HG03159 (cell line): Measurements from ENCODE around the gene IGFL4.

Source experiments
- ATAC-seq: cut with Tn5 transposase; IDR thresholded peaks from one replicate; pipeline ENCODE4 v1.9.1; 2021; ENCODE audit warnings: mild to moderate bottlenecking, moderate library complexity; ENCODE audit not compliant: unreplicated experiment

IGFL4 gene

GRCh38 chr19:46065486-46066071 is 24.8 kb upstream of the IGFL4 start:
- no peak for ATAC-seq

DNA sequence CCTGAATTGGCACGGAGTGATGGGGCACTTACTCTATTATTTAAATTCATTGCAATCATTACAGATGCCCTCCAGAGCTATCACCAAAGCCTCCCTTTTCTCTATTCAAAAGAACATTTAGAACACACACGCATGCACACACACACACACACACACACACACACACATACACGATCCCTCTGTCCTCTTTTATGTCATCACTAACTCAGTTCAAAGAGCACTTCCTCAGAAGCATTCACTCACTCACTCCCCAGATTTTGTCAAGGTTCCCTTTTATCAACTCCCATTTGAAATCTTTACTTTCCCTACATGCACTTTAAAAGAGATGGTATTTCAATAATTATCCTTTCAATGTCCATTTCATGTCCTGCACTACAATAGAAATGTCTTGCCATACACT is 22.4 kb upstream of the IGFL4 start:
- no peak for ATAC-seq

DNA sequence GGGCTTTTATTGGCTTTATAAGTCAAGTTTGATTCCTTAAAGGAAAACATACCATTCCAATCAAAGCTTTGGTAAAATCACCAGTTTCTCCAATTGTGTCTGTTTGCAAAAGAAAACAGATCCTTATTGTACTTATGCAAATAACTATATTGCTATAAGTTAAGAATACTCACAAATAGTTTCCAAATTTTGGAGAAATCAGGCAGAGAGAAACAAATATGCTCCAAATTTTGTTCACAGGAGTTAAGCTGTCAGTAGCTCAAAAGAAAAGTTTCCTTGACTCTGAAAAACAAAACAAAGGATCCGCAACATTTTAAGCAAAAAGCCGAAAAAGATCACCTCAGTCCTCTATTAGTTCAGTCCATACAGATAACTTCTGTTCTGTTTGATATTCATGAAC is 19.2 kb upstream of the IGFL4 start:
- ATAC-seq = no peak

- ATAC-seq = no peak
Measured at GRCh38 chr19:46058778-46059177, 18.0 kb upstream of the IGFL4 start.

DNA sequence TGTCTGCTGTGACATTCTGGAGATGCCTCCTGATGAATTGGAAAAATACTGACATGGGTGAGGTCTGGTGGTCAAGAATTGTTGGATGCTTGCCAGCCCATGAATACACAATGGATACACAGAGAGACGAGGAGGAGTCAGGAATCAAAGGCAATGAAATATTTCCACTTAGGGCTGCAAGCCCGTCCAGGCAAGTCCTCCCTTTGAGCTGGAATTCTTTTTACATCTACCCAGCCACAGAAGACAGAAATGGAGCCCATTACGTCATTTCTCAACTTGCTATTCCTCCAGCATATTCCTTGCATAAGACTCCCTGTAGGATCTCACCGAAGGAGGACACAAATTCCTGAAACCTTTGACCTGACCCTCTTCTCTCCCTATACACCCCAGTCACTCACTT is 15.7 kb upstream of the IGFL4 start:
- ATAC-seq = no peak

- no peak for ATAC-seq
Measured at GRCh38 chr19:46052896-46053295, 12.1 kb upstream of the IGFL4 start.

- no peak for ATAC-seq
Measured at GRCh38 chr19:46049597-46049996, 8.8 kb upstream of the IGFL4 start.

- ATAC-seq = no peak
Measured at GRCh38 chr19:46043519-46043918, 2.7 kb upstream of the IGFL4 start.

DNA sequence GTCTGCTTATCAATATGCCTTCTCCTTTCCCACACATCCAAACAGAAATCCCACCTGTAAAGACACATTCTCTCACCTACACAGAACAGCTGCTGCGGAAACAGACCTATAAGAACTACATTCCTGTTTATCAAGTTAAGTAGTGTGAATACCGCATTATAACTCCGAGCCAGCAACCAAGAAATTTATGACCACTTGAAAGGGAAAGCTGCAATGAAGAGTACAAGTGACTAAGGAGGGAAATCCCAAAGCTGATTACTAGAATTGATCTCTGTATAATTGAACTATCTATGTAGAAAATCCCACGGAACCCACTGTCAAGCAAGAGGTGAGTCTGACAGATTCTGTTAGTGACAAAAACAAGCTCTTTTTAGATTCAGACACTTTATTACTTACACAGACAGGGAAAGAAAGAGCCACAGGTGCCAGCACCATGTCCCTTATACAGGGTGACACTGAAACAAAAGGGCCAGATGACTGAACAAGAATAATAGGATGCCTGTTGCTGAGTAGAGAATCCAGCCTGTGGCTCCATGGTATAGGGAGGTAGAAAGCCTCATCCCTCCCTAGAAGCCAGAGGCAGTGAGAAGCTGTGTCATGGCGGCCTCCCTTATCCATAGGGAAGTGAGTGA is 1.6 kb upstream of the IGFL4 start:
- no peak for ATAC-seq

- no peak for ATAC-seq
Measured at GRCh38 chr19:46040125-46040524, 677 bp downstream of the IGFL4 start.

DNA sequence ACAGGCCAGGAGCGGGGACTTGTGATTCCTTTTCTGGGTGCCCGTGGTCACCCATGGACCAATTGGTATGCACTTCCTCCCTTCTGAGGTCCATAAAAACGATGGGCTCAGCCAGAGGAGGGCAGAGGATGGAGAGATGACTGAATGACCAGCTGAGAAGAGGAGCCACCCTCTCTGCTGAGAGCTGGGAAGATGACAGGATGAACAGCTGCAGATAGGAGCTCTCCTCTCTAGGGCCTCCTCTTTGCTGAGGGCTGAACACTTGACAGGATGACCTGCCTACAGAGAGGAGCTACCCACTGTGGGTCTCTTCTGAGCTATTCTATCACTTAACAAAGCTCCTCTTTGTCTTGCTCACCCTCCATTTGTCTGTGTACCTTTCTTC is 4.1 kb downstream of the IGFL4 start:
- no peak for ATAC-seq

DNA sequence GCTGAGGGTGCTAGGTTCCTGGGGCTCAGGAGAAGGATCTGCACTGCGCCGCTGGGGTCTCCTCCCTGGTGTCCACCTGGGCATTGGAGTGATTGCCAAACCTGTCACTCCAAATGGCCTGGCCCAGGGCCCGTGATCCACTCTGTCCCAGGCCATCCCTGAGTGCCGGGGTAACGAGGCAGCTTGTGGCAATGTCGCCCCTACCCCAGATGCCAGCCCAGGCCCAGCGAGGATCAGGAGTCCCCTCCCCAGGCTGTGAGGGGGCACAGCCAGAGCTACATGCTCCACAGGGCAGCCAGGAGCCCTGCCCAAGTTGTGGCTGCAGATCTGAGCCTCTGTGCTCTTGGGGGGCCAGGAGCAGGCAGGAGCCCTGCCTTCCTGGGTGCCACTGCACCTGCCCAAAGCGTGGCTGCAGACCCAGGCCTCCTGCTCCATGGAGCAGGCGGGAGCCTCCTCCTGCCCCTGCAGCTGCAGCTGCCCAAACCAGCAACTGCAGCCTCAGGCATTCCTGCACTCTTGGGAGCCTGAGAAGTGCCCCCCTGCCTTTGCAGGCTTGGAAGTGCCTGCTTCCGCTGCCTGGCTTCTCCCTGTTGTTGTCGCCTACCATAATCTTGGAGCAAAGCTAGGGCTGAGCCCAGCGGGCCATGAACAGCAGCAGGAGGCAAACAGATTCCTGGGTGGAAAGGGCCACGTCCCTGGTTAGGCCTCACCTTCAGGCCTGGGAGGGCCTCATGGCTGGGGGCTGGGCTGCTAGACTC is 4.6 kb downstream of the IGFL4 start:
- no peak for ATAC-seq

- ATAC-seq = no peak
Measured at GRCh38 chr19:46035546-46035945, 5.3 kb downstream of the IGFL4 start.

DNA sequence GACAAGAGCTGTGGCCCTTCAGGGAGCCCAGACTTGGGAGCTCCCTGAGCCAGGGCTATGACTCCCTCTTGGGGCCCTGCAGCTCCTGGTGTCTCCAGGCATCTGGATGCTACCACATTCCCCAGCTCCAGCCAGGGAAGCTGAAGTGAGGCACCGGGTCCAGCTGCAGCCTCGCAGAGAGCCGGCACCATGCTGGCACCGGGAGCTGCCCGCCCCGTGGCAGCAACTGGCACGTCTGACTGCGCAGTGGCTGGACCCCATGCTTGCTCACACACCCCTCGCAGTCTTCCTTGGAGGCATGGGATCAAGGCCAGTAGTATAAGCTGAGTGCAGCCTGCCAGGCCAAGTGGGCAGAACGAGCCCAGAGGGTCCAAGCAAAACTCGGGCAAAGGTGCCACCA is 7.4 kb downstream of the IGFL4 start:
- no peak for ATAC-seq

GRCh38 chr19:46032597-46033025 is 8.2 kb downstream of the IGFL4 start:
- no peak for ATAC-seq

DNA sequence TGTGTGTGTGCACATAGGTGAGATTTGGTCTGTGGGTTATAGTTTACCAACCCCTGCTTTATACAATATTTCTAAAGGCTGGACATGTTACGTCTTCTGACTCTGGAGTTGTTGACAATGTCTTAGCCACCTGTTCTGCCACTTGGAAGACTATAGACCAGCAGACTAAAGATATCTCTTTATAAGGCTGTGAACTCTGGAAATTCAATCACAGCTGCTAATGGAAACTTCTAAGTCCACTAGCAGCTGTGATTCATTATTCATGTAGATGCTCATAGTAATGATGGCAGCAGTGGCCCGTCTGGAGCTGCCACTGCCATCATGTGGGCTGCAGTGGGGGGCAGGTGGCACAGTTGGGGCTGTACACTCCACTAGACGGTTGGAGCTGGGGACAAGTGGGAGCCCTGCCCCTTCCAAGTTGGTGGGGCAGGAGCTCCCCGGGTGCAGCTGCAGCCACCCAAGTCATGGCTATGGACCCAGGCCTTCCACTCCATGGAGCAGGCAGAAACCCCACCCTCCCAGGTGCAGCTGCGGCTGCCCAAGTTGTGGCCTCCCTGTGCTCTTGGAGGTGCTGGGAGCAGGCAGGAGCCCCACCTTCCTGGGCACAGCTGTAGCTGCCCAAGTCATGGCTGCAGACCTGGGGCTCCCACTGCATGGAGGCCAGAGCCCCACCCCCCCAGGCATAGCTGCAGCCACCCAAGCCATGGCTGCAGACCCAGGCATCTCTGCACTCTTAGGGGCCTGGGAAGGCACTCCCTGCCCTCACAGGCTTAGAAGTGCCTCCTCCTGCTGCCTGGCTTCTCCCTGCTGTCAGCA is 8.8 kb downstream of the IGFL4 start:
- ATAC-seq = no peak

- no peak for ATAC-seq
Measured at GRCh38 chr19:46030812-46031550, 9.8 kb downstream of the IGFL4 start.

DNA sequence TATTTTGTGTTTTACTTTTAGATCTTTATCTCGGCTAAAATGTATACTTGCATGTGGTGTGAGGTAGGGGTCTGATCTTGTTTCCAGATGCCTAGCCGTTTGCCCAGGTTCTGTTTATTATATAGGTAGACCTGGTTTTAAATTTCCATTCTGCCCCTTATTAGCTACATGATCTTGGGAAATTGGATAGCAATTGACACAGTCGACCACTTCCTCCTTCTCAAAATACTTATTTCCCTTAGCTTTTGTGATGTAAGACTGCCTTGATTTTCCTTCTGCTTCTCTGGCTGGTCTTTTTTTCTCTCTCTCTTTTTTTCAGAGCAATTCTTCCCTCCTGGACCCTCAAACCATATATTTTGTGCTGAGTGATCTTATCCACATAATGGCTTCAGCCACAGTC is 15.0 kb downstream of the IGFL4 start:
- ATAC-seq = no peak

- ATAC-seq = no peak
Measured at GRCh38 chr19:46023311-46023779, 17.5 kb downstream of the IGFL4 start.

DNA sequence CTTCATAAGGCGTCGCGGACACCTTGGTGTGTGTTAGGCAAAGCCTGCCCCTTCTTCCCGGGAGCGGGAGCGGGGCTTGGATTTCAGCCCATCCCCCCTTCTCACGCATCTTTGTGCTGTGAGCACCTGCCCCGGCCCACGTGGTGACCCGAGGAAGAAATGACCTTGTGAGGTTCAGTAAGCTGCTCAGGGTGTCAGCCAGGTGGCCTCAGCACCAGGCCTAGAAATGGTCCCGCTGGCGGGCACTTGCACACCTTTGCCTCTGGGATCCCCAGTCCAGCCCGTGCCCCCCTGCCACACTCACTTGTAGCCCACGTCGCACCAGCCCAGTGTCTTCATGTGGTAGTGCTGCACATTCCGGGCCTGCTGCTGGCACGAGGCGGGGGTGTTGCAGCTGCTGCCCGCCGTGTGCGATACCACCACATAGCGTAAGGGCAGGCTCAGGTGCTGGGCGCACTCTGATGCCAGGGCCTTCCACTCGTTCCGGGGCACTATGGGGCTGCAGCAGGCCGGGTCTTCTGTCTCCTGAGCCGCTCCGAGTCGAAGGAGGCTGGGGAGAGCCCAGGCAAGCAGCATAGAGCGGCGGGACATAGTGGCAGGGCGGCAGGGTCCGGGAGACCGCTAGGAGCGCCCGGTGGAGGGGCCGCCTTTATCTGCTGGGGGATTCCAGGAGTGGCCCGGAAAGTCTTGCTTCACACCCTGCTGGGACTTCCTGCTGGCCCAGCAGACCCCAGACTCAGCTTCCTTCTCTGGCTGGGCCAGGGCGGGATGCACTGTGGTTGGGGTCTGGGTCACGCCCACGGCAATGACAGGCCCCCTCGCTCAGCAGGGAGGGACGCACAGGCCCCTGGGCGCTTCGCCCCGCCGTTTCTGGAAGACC is 18.1 kb downstream of the IGFL4 start, which contains the start of gene PGLYRP1:
TSS of gene PGLYRP1 (minus strand) at position 623 of the 880 bp plus-strand sequence. CDS start at position 591, 32 bp downstream.
- no peak for ATAC-seq
